Measurements from ENCODE around the gene MEGF8. TPM values are rescaled to one million over a fixed set of nuclear protein-coding genes. Genes with fewer than 3 reads are reported as not detected.

Gene MEGF8
- total and polyA plus RNA-seq, 9 of the 15 experiments (the other 6 are each of a cell fraction or from before 2014, with no cell fraction given): 0.28 to 13.1 (median 3.0) TPM

DNA sequence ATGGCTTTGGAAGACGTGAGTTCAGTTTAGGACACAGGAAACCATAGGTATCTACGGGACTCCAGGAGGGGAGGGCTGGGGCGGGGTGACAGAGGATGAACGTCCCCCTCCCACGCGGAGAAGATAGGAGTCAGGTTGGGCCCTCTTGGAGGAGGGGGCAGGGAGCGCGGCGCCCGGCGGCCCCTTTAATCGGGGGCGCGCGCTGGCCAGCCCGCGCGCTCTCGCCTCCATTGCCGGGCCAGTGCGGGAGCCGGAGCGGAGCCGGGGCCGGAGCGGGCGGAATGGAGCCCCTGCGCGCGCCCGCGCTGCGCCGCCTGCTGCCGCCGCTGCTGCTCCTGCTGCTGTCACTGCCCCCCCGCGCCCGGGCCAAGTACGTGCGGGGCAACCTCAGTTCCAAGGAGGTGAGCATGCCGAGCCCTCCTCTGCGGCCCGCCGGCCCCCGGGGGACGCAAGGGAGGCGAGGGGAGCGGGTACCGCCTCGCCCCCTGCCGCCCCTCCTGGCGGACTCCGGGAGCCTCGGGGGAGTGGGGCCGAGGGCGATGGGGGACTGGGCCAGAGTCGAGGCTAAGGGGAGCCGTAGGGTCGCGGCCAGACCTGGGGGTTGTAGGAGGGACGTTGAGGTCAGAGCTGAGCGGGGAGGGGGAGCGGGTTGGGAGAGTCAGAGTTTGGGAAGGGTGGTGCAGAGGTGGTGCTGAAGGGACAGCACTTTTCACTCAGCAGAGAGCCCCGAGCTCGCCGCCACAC lies 12.2 kb upstream of the MEGF8 start, which contains the start of gene TMEM145 (continued):
- TF ChIP-seq U2AF1 (optimal IDR thresholded peaks at IDR 0.05; ENCODE audit: low read depth, low read length): no peak
- TF ChIP-seq NCOA6 (IDR thresholded peaks at IDR 0.05): no peak
- TF ChIP-seq ZNF41 (CRISPR knock-in tag; conservative IDR thresholded peaks at IDR 0.05): no peak
- TF ChIP-seq MED1 (CRISPR knock-in tag; IDR thresholded peaks at IDR 0.05; ENCODE audit: borderline replicate concordance): no peak
- TF ChIP-seq ZNF24 (IDR thresholded peaks at IDR 0.05): no peak
- TF ChIP-seq, protein P1, sequence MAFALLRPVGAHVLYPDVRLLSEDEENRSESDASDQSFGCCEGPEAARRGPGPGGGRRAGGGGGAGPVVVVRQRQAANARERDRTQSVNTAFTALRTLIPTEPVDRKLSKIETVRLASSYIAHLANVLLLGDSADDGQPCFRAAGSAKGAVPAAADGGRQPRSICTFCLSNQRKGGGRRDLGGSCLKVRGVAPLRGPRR (CRISPR knock-in tag; IDR thresholded peaks at IDR 0.05): no peak
- TF ChIP-seq, protein P2, sequence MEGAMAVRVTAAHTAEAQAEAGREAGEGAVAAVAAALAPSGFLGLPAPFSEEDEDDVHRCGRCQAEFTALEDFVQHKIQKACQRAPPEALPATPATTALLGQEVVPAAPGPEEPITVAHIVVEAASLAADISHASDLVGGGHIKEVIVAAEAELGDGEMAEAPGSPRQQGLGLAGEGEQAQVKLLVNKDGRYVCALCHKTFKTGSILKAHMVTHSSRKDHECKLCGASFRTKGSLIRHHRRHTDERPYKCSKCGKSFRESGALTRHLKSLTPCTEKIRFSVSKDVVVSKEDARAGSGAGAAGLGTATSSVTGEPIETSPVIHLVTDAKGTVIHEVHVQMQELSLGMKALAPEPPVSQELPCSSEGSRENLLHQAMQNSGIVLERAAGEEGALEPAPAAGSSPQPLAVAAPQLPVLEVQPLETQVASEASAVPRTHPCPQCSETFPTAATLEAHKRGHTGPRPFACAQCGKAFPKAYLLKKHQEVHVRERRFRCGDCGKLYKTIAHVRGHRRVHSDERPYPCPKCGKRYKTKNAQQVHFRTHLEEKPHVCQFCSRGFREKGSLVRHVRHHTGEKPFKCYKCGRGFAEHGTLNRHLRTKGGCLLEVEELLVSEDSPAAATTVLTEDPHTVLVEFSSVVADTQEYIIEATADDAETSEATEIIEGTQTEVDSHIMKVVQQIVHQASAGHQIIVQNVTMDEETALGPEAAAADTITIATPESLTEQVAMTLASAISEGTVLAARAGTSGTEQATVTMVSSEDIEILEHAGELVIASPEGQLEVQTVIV (CRISPR knock-in tag; IDR thresholded peaks at IDR 0.05; ENCODE audit: borderline replicate concordance): no peak
- TF ChIP-seq ZNF134 (CRISPR knock-in tag; conservative IDR thresholded peaks at IDR 0.05): no peak
- TF ChIP-seq ZFP1 (CRISPR knock-in tag; IDR thresholded peaks at IDR 0.05): no peak
- TF ChIP-seq, protein P3, sequence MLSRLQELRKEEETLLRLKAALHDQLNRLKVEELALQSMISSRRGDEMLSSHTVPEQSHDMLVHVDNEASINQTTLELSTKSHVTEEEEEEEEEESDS (CRISPR knock-in tag; IDR thresholded peaks at IDR 0.05): no peak
- no peak for TF ChIP-seq ZNF764 (CRISPR knock-in tag; IDR thresholded peaks at IDR 0.05; ENCODE audit: low read depth)
- no peak for TF ChIP-seq U2AF2 (optimal IDR thresholded peaks at IDR 0.05; ENCODE audit: low read depth, low read length)
- TF ChIP-seq JUNB (CRISPR knock-in tag; conservative IDR thresholded peaks at IDR 0.05): no peak
- TF ChIP-seq, protein P4, sequence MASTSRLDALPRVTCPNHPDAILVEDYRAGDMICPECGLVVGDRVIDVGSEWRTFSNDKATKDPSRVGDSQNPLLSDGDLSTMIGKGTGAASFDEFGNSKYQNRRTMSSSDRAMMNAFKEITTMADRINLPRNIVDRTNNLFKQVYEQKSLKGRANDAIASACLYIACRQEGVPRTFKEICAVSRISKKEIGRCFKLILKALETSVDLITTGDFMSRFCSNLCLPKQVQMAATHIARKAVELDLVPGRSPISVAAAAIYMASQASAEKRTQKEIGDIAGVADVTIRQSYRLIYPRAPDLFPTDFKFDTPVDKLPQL (IDR thresholded peaks at IDR 0.05; ENCODE audit: extremely low read depth, insufficient read length): no peak
- TF ChIP-seq RFX1 (IDR thresholded peaks at IDR 0.05): no peak
- TF ChIP-seq, protein P5, sequence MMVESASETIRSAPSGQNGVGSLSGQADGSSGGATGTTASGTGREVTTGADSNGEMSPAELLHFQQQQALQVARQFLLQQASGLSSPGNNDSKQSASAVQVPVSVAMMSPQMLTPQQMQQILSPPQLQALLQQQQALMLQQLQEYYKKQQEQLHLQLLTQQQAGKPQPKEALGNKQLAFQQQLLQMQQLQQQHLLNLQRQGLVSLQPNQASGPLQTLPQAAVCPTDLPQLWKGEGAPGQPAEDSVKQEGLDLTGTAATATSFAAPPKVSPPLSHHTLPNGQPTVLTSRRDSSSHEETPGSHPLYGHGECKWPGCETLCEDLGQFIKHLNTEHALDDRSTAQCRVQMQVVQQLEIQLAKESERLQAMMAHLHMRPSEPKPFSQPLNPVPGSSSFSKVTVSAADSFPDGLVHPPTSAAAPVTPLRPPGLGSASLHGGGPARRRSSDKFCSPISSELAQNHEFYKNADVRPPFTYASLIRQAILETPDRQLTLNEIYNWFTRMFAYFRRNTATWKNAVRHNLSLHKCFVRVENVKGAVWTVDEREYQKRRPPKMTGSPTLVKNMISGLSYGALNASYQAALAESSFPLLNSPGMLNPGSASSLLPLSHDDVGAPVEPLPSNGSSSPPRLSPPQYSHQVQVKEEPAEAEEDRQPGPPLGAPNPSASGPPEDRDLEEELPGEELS (CRISPR knock-in tag; IDR thresholded peaks at IDR 0.05; ENCODE audit: borderline replicate concordance): 0 out of 2 replicates have a peak, but pooled peaks have one; percentile 60
- TF ChIP-seq TGIF2 (CRISPR knock-in tag; IDR thresholded peaks at IDR 0.05): no peak
- TF ChIP-seq ZNF707 (CRISPR knock-in tag; conservative IDR thresholded peaks at IDR 0.05): no peak
- TF ChIP-seq, protein P6, sequence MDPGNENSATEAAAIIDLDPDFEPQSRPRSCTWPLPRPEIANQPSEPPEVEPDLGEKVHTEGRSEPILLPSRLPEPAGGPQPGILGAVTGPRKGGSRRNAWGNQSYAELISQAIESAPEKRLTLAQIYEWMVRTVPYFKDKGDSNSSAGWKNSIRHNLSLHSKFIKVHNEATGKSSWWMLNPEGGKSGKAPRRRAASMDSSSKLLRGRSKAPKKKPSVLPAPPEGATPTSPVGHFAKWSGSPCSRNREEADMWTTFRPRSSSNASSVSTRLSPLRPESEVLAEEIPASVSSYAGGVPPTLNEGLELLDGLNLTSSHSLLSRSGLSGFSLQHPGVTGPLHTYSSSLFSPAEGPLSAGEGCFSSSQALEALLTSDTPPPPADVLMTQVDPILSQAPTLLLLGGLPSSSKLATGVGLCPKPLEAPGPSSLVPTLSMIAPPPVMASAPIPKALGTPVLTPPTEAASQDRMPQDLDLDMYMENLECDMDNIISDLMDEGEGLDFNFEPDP (CRISPR knock-in tag; IDR thresholded peaks at IDR 0.05): no peak
- no peak for TF ChIP-seq ZNF311 (CRISPR knock-in tag; IDR thresholded peaks at IDR 0.05)
- TF ChIP-seq ETV1 (tag; conservative IDR thresholded peaks at IDR 0.05; ENCODE audit: low read depth): no peak
- no peak for TF ChIP-seq CBX3 (IDR thresholded peaks at IDR 0.05; ENCODE audit: borderline replicate concordance in 1 of 2, low read length in 2 of 2)

All from K562 (cell line).